GM23248 (cell line): Measurements from ENCODE around the gene CMBL. TPM values are rescaled to one million over a fixed set of nuclear protein-coding genes. Genes with fewer than 3 reads are reported as not detected.
"Not testable (repeated sequence)": the region's sequence is repeated elsewhere in the genome, so short reads cannot be mapped to it uniquely, and the experiment has no call there.

Experiments used
- DNase-seq: peaks from one replicate; pipeline ENCODE4 v3.0.0-alpha.2; 2015
- H2AFZ ChIP-seq: fragments of 200-600 bp; sonication (generic); 2 replicates; pipeline ENCODE4 v1.6.1; 2016; ENCODE audit warnings: antibody characterized with exemption
- H3F3A ChIP-seq: fragments of 200-600 bp; sonication (generic); 2 replicates; pipeline ENCODE4 v1.6.1; 2016; ENCODE audit warnings: mild to moderate bottlenecking, antibody characterized with exemption, mixed run types; ENCODE audit not compliant: insufficient read depth
- H3K27ac ChIP-seq: fragments of 200-600 bp; sonication (generic); 2 replicates; pipeline ENCODE4 v1.5.1; 2016; ENCODE audit warnings: mild to moderate bottlenecking
- H3K27me3 ChIP-seq: fragments of 200-600 bp; sonication (generic); replicated peaks from 2 replicates; pipeline ENCODE4 v1.6.1; 2016; ENCODE audit warnings: mild to moderate bottlenecking; ENCODE audit not compliant: insufficient read depth
- H3K36me3 ChIP-seq: fragments of 200-600 bp; sonication (generic); 2 replicates; pipeline ENCODE4 v1.6.1; 2016; ENCODE audit warnings: low read depth, mild to moderate bottlenecking
- H3K4me1 ChIP-seq: fragments of 200-600 bp; sonication (generic); 2 replicates; pipeline ENCODE4 v1.6.1; 2016; ENCODE audit warnings: mild to moderate bottlenecking; ENCODE audit not compliant: insufficient read depth
- H3K4me2 ChIP-seq: fragments of 200-600 bp; sonication (generic); one replicate; pipeline ENCODE4 v1.6.1; 2016; ENCODE audit warnings: mild to moderate bottlenecking; ENCODE audit not compliant: unreplicated experiment
- H3K4me3 ChIP-seq: fragments of 200-600 bp; sonication (generic); 2 replicates; pipeline ENCODE4 v1.5.1; 2016; ENCODE audit warnings: mild to moderate bottlenecking
- H3K79me2 ChIP-seq: fragments of 200-600 bp; sonication (generic); 2 replicates; pipeline ENCODE4 v1.6.1; 2016; ENCODE audit warnings: mild to moderate bottlenecking; ENCODE audit not compliant: insufficient read depth
- H3K9ac ChIP-seq: fragments of 200-600 bp; sonication (generic); 2 replicates; pipeline ENCODE4 v1.6.1; 2016; ENCODE audit warnings: mild to moderate bottlenecking
- H3K9me2 ChIP-seq: fragments of 200-600 bp; sonication (generic); 2 replicates; pipeline ENCODE4 v1.6.1; 2016; ENCODE audit warnings: mixed run types, mild to moderate bottlenecking, moderate library complexity; ENCODE audit not compliant: insufficient read depth
- H3K9me3 ChIP-seq: fragments of 200-600 bp; sonication (generic); one replicate; pipeline ENCODE4 v1.6.1; 2017; ENCODE audit warnings: low read depth
- H4K20me1 ChIP-seq: fragments of 200-600 bp; sonication (generic); 2 replicates; pipeline ENCODE4 v1.6.0; 2016; ENCODE audit not compliant: insufficient read depth
- EZH2 ChIP-seq: fragments of 200-600 bp; sonication (generic); IDR thresholded peaks from 2 replicates; pipeline ENCODE4 v1.6.1; 2018; ENCODE audit warnings: antibody characterized with exemption, mild to moderate bottlenecking; ENCODE audit not compliant: insufficient read depth, poor library complexity, severe bottlenecking
- EZH2phosphoT487 ChIP-seq: fragments of 200-600 bp; sonication (generic); IDR thresholded peaks from 2 replicates; pipeline ENCODE4 v1.6.1; 2018; ENCODE audit warnings: antibody characterized with exemption, moderate library complexity, mild to moderate bottlenecking, low read depth; ENCODE audit not compliant: insufficient read depth
- WGBS, 2 experiments: methylation state at CpG; one replicate each; pipeline ENCODE4 v1.1.6; 2015 to 2017; ENCODE audit warnings: low lambda C conversion rate in 2 of 2, low coverage in 1 of 2; ENCODE audit errors: missing lambda C conversion rate in 2 of 2; 5-methylcytosine and 5-hydroxymethylcytosine counted together
- in situ Hi-C: fragments of 300-500 bp; cut with MboI; formaldehyde crosslinking; loops from 2 replicates; pipeline ENCODE4 v1.15.0; 2020
- polyA plus RNA-seq: library from polyadenylated mRNA; unstranded; fragments of >200 nt; fragmentation: Nextera tagmentation; extraction: Ambion mirVana; gene quantifications from 2 replicates; pipeline ENCODE4 v1.2.1, GENCODE V29; 2016
- total RNA-seq: library from RNA; depleted of rRNA; stranded (reverse); fragments of >200 nt; shearing (Covaris generic); gene quantifications from 2 replicates; pipeline ENCODE4 v1.2.3, GENCODE V29; 2014

Gene CMBL
- total and polyA plus RNA-seq, 2 experiments from 2014 or later: 4.0 to 14.6 TPM

- Histone ChIP-seq H3K9me3 (no peaks in the 10 kb centered on the region), H3K4me2 (no peak overlapping the region), H4K20me1 (no peaks in the 10 kb centered on the region), H3K27ac (no peak overlapping the region), H3F3A (peaks cover 4% of the 10 kb centered on the region; the same call in 1 of the 2 replicates), H3K4me3 (no peak overlapping the region), H3K9ac (no peak overlapping the region), H3K36me3 (no peaks in the 10 kb centered on the region), H2AFZ (no peak overlapping the region), H3K27me3 (no peaks in the 10 kb centered on the region), H3K79me2 (no peaks in the 10 kb centered on the region), H3K4me1 (peaks cover 8% of the 10 kb centered on the region), H3K9me2 (no peaks in the 10 kb centered on the region)
- no peak for DNase-seq
- TF ChIP-seq EZH2phosphoT487 (no peak), EZH2 (no peak)
- 49 to 54% methylated on average over 5 of the region's 5 CpGs for WGBS, 2 experiments
- in situ Hi-C loops: no loop called here
These were observed 7.5 kb upstream of the CMBL start for GRCh38 chr5:10315201-10315600.

GRCh38 chr5:10311595-10312425, 4.1 kb upstream of the CMBL start:
- H3K9me2 ChIP-seq: no peaks in the 10 kb centered on the region
- no peak overlapping the region for H3K27ac ChIP-seq
- H3K4me2 ChIP-seq: no peak overlapping the region
- DNase-seq: no peak
- in situ Hi-C loops: no loop called here
- H2AFZ ChIP-seq: no peak overlapping the region
- H3K9me3 ChIP-seq: no peaks in the 10 kb centered on the region
- WGBS, 2 experiments: 84% methylated on average over 10 of the region's 10 CpGs
- H3K36me3 ChIP-seq: no peaks in the 10 kb centered on the region
- no peaks in the 10 kb centered on the region for H4K20me1 ChIP-seq
- no peaks in the 10 kb centered on the region for H3K27me3 ChIP-seq
- H3K9ac ChIP-seq: no peak overlapping the region
- no peak for TF ChIP-seq EZH2phosphoT487
- TF ChIP-seq EZH2: no peak
- H3K79me2 ChIP-seq: no peaks in the 10 kb centered on the region
- no peak overlapping the region for H3K4me3 ChIP-seq
- H3F3A ChIP-seq: peaks cover 12% of the 10 kb centered on the region; the same call in 1 of the 2 replicates
- H3K4me1 ChIP-seq: peaks cover 17% of the 10 kb centered on the region

DNA sequence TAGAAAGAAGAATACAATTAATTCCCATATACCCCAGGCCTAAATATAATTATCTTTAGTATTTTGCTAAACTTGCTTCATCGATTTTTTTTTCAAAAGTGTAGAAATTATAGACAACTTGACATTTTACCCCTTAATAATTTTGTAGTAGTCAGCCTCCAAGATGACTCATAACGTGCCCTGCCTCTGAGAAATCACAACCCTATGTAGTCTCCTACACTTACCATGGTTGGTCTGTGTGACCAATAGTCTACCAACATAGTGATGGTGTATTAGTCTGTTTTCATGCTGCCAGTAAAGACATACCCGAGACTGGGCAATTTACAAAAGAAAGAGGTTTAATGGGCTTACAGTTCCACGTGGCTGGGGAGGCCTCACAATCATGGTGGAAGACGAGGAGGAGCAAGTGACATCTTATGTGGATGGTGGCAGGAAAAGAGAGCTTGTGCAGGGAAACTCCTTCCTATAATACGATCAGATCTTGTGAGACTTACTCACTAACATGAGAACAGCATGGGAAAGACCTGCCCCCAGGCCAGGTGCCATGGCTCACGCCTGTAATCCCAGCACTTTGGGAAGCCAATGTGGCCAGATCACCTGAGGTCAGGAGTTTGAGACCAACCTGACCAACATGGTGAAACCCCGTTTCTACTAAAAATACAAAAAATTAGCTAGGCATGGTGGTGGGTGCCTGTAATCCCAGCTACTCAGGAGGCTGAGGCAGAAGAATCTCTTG, 3.3 kb upstream of the CMBL start:
- WGBS, 2 experiments: 66 to 71% methylated on average over 8 of the region's 8 CpGs
- H3K27me3 ChIP-seq, H3K9me2 ChIP-seq, H3K9me3 ChIP-seq, in situ Hi-C loops, H3K36me3 ChIP-seq, H2AFZ ChIP-seq, H3K9ac ChIP-seq, H3K79me2 ChIP-seq, H4K20me1 ChIP-seq, H3K4me3 ChIP-seq: not testable (repeated sequence)
- Histone ChIP-seq H3K4me2 (peak overlapping the region; percentile 5), H3K27ac (0 out of 2 replicates have a peak overlapping the region, but pooled peaks have one; percentile 7), H3F3A (peaks cover 16% of the 10 kb centered on the region; the same call in 1 of the 2 replicates), H3K4me1 (peaks cover 22% of the 10 kb centered on the region)
- DNase-seq: peak; percentile 70

- peak overlapping the region; percentile 5 for H3K4me2 ChIP-seq
- TF ChIP-seq EZH2 (no peak), EZH2phosphoT487 (no peak)
- no peaks in the 10 kb centered on the region for H3K9me2 ChIP-seq
- peak; percentile 71 for DNase-seq
- peaks cover 16% of the 10 kb centered on the region; the same call in 1 of the 2 replicates for H3F3A ChIP-seq
- no peaks in the 10 kb centered on the region for H4K20me1 ChIP-seq
- H3K27ac ChIP-seq: 0 out of 2 replicates have a peak overlapping the region, but pooled peaks have one; percentile 7
- peaks cover 22% of the 10 kb centered on the region for H3K4me1 ChIP-seq
- no peaks in the 10 kb centered on the region for H3K36me3 ChIP-seq
- H3K9me3 ChIP-seq: no peaks in the 10 kb centered on the region
- no peak overlapping the region for H3K4me3 ChIP-seq
- no peak overlapping the region for H2AFZ ChIP-seq
- H3K27me3 ChIP-seq: no peaks in the 10 kb centered on the region
- in situ Hi-C loops: no loop called here
- WGBS, 2 experiments: 66 to 71% methylated on average over 8 of the region's 8 CpGs
- peaks cover 8% of the 10 kb centered on the region; the same call in 1 of the 2 replicates for H3K79me2 ChIP-seq
- no peak overlapping the region for H3K9ac ChIP-seq
These were observed 2.5 kb upstream of the CMBL start for GRCh38 chr5:10310066-10310779.
